PC-3 (cell line): ENCODE data around the gene PDE2A. TPM values are rescaled to one million over a fixed set of nuclear protein-coding genes. Genes with fewer than 3 reads are reported as not detected.

ENCODE experiments used
- ATAC-seq: fragments of 200-7000 bp; cut with Tn5 transposase; 2 replicates; pipeline ENCODE4 v1.9.1; 2020; ENCODE audit warnings: mild to moderate bottlenecking, moderate library complexity
- BruUV-seq: library from RNA; stranded (reverse); fragments of 400-500 nt; replicated peaks from 2 replicates; lab custom pipeline; 2021; lab: Mats Ljungman, UMichigan
- CTCF ChIA-PET: fragments of 300-600 bp; sonication (Branson Sonifier 250); formaldehyde crosslinking; loops from one replicate; lab custom pipeline; 2022; ENCODE audit warnings: antibody characterized with exemption; lab: Charles Lee
- POLR2A ChIA-PET: fragments of 300-600 bp; sonication (Branson Sonifier 250); formaldehyde crosslinking; loops from one replicate; lab custom pipeline; 2022; ENCODE audit warnings: antibody characterized with exemption; ENCODE audit not compliant: unreplicated experiment; lab: Charles Lee
- DNase-seq: peaks from one replicate; pipeline ENCODE4 v3.0.0-alpha.2; 2015
- H2AFZ ChIP-seq: fragments of 300-600 bp; sonication (generic); 2 replicates; pipeline ENCODE4 v1.6.0; 2016; ENCODE audit warnings: antibody characterized with exemption, low read length
- H3F3A ChIP-seq: fragments of 300-600 bp; sonication (generic); one replicate; pipeline ENCODE4 v1.6.0; 2017; ENCODE audit warnings: antibody characterized with exemption, low read length, control low read depth, mild to moderate bottlenecking; ENCODE audit not compliant: unreplicated experiment
- H3K27ac ChIP-seq: fragments of 300-600 bp; sonication (generic); 2 replicates; pipeline ENCODE4 v1.5.1; 2016; ENCODE audit warnings: mild to moderate bottlenecking, low read length
- H3K27me3 ChIP-seq: fragments of 300-600 bp; sonication (generic); 2 replicates; pipeline ENCODE4 v1.6.1; 2016; ENCODE audit warnings: low read length, mixed read lengths
- H3K36me3 ChIP-seq: fragments of 300-600 bp; sonication (generic); 2 replicates; pipeline ENCODE4 v1.6.1; 2016; ENCODE audit warnings: low read depth, mixed run types, low read length, mixed read lengths
- H3K4me1 ChIP-seq: fragments of 300-600 bp; sonication (generic); 2 replicates; pipeline ENCODE4 v1.5.1; 2016; ENCODE audit warnings: low read length; ENCODE audit not compliant: insufficient read depth
- H3K4me2 ChIP-seq: fragments of 300-600 bp; sonication (generic); 2 replicates; pipeline ENCODE4 v1.6.0; 2016; ENCODE audit warnings: low read length
- H3K4me3 ChIP-seq: fragments of 300-600 bp; sonication (generic); 2 replicates; pipeline ENCODE4 v1.5.1; 2016; ENCODE audit warnings: mild to moderate bottlenecking, low read length, mixed read lengths
- H3K79me2 ChIP-seq: fragments of 300-600 bp; sonication (generic); 2 replicates; pipeline ENCODE4 v1.6.1; 2017; ENCODE audit warnings: low read length, mixed read lengths
- H3K9ac ChIP-seq: fragments of 300-600 bp; sonication (generic); 2 replicates; pipeline ENCODE4 v1.6.0; 2016; ENCODE audit warnings: mild to moderate bottlenecking, low read length
- H3K9me2 ChIP-seq: fragments of 300-600 bp; sonication (generic); replicated peaks from 2 replicates; pipeline ENCODE4 v1.6.1; 2016; ENCODE audit warnings: mixed run types, low read length, mixed read lengths
- H3K9me3 ChIP-seq: fragments of 300-600 bp; sonication (generic); 2 replicates; pipeline ENCODE4 v1.6.1; 2016; ENCODE audit warnings: low read length, mixed read lengths
- H4K20me1 ChIP-seq: fragments of 300-600 bp; sonication (generic); 2 replicates; pipeline ENCODE4 v1.6.1; 2016; ENCODE audit warnings: low read length, mixed read lengths
- CTCF ChIP-seq: fragments of 300-600 bp; sonication (generic); conservative IDR thresholded peaks from 2 replicates; pipeline ENCODE4 v1.5.1; 2017; ENCODE audit warnings: antibody characterized with exemption, low read depth, mild to moderate bottlenecking, low read length
- EZH2 ChIP-seq: fragments of 300-600 bp; sonication (generic); IDR thresholded peaks from one replicate; pipeline ENCODE4 v1.6.1; 2017; ENCODE audit warnings: antibody characterized with exemption, mild to moderate bottlenecking, low read length; ENCODE audit not compliant: unreplicated experiment
- EZH2phosphoT487 ChIP-seq: fragments of 300-600 bp; sonication (generic); IDR thresholded peaks from 2 replicates; pipeline ENCODE4 v1.6.1; 2018; ENCODE audit warnings: mild to moderate bottlenecking, antibody characterized with exemption, low read length, borderline replicate concordance
- intact Hi-C: fragments of 100-400 bp; cut with micrococcal nuclease; formaldehyde crosslinking; loops from 2 replicates; pipeline ENCODE4 v1.9.0; 2023
- total RNA-seq: library from RNA; depleted of rRNA; stranded (reverse); fragments of >200 nt; gene quantifications from 2 replicates; pipeline ENCODE4 v1.2.3, GENCODE V29; 2014

PDE2A gene
- total RNA-seq, 1 experiment from 2014 or later: 2.6 TPM

- ATAC-seq (no peak), DNase-seq (no peak)
- H3K4me2 ChIP-seq: no peak overlapping the region
- TF ChIP-seq CTCF (no peak), EZH2phosphoT487 (no peak), EZH2 (no peak)
- no peaks in the 10 kb centered on the region for H3K27me3 ChIP-seq
- no peaks in the 10 kb centered on the region for H3K4me1 ChIP-seq
- ChIA-PET CTCF (no interaction called here), POLR2A (no interaction called here)
- no peak overlapping the region for H3K27ac ChIP-seq
- H3K36me3 ChIP-seq: no peaks in the 10 kb centered on the region
- H3K79me2 ChIP-seq: no peaks in the 10 kb centered on the region
- BruUV-seq: no TSS peak
- H3K9me3 ChIP-seq: no peaks in the 10 kb centered on the region
- intact Hi-C loops: no loop called here
- H3K9ac ChIP-seq: no peak overlapping the region
- H3F3A ChIP-seq: no peaks in the 10 kb centered on the region
- no peak overlapping the region for H2AFZ ChIP-seq
- H3K4me3 ChIP-seq: no peak overlapping the region
- H4K20me1 ChIP-seq: no peaks in the 10 kb centered on the region
- H3K9me2 ChIP-seq: no peaks in the 10 kb centered on the region
Measured at GRCh38 chr11:72652873-72653630, 21.2 kb downstream of the PDE2A start.

- Histone ChIP-seq H3K4me1 (no peaks in the 10 kb centered on the region), H3K9me3 (no peaks in the 10 kb centered on the region), H4K20me1 (no peaks in the 10 kb centered on the region), H3K79me2 (no peaks in the 10 kb centered on the region), H3K36me3 (no peaks in the 10 kb centered on the region), H3F3A (no peaks in the 10 kb centered on the region), H2AFZ (no peak overlapping the region), H3K4me3 (no peak overlapping the region), H3K27me3 (no peaks in the 10 kb centered on the region), H3K9ac (no peak overlapping the region), H3K9me2 (no peaks in the 10 kb centered on the region), H3K27ac (no peak overlapping the region), H3K4me2 (no peak overlapping the region)
- DNase-seq: no peak
- ATAC-seq: no peak
- intact Hi-C loops: no loop called here
- CTCF ChIA-PET: no interaction called here
- no peak for TF ChIP-seq EZH2
- no peak for TF ChIP-seq CTCF
- TF ChIP-seq EZH2phosphoT487: no peak
- no TSS peak for BruUV-seq
- POLR2A ChIA-PET: no interaction called here
Measured at GRCh38 chr11:72652133-72652532, 22.1 kb downstream of the PDE2A start.

- DNase-seq (no peak), ATAC-seq (no peak)
- ChIA-PET POLR2A (no interaction called here), CTCF (no interaction called here)
- Histone ChIP-seq H3K79me2 (no peaks in the 10 kb centered on the region), H4K20me1 (no peaks in the 10 kb centered on the region), H3K4me2 (no peak overlapping the region), H3K9ac (no peak overlapping the region), H3K27ac (no peak overlapping the region), H3K4me3 (no peak overlapping the region), H3F3A (no peaks in the 10 kb centered on the region), H3K9me2 (no peaks in the 10 kb centered on the region), H3K9me3 (no peaks in the 10 kb centered on the region), H3K36me3 (no peaks in the 10 kb centered on the region), H3K4me1 (no peaks in the 10 kb centered on the region), H3K27me3 (no peaks in the 10 kb centered on the region), H2AFZ (no peak overlapping the region)
- intact Hi-C loops: no loop called here
- no peak for TF ChIP-seq EZH2phosphoT487
- no peak for TF ChIP-seq CTCF
- TF ChIP-seq EZH2: no peak
- no TSS peak for BruUV-seq
Measured at GRCh38 chr11:72649215-72649976, 24.8 kb downstream of the PDE2A start.
